GM12865 (cell line): ENCODE data around the gene EPB42.

Source experiments
- DNase-seq: peaks from one replicate; pipeline ENCODE4 v3.0.0; 2010; ENCODE audit warnings: low read depth
- H3K4me3 ChIP-seq: 2 replicates; pipeline ENCODE4 v1.5.1; 2011; ENCODE audit warnings: mild to moderate bottlenecking, low read depth, low read length, control low read depth
- CTCF ChIP-seq: IDR thresholded peaks from 2 replicates; pipeline ENCODE4 v1.5.1; 2011; ENCODE audit warnings: low read length, control low read depth, low read depth, inconsistent platforms; ENCODE audit not compliant: insufficient read depth; ENCODE audit errors: missing control alignments

Gene EPB42

GRCh38 chr15:43221422-43221821, 604 bp upstream of the EPB42 start:
- no peak for DNase-seq
- TF ChIP-seq CTCF = no peak
- H3K4me3 ChIP-seq = no peak overlapping the region

DNA sequence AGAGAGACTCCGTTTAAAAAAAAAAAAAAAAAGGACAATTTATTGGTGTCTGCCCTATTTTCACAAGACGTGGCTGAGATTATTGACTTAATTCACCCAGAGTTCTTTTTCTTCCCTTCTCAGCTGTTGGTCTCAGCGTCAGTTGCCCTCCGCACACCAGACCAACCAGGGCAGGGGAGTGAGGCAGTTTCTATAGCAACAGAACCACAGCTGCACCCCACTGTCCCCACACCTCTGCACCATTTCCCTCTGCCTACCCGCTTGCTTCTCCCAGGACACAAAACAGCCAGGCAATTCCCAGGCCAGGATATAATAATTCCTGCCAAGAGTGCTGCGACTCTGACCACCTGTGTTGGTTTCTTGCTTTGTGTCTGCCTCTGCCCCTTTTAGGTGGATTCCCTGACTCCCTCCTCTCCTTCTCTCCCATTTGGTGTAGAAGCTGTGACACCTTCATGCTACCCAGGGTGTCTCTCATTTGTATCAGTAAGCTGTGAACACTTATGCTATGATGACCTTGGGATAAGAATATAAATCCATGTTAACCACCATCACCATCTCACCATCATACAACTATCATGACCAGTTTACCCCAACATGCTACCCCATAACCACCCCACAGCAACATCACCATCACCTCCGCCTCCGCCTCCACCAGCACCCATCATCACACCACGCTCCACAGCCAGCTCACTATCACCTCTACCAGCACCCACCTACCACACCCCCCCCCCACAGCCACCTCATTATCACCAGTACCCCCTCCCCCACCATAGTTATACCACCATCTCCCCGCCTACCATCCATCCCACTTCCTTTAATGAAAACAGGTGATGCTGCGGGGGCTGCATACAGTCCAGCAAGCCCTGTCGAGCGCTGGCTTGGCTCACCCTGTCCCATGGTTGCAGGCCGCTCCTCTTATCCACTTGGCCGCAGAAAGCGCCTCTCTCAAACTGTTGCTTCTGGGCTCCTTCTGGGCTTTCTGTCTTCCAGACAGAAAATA, 589 bp downstream of the EPB42 start:
- DNase-seq = no peak
- TF ChIP-seq CTCF = no peak
- H3K4me3 ChIP-seq = no peak overlapping the region

- peak; percentile 21 for DNase-seq
- no peak overlapping the region for H3K4me3 ChIP-seq
- TF ChIP-seq CTCF = peak; percentile 26
Observed at GRCh38 chr15:43218908-43219706, 1.7 kb downstream of the EPB42 start.

GRCh38 chr15:43215961-43216360, 4.9 kb downstream of the EPB42 start:
- H3K4me3 ChIP-seq = no peak overlapping the region
- DNase-seq = no peak
- TF ChIP-seq CTCF = no peak

GRCh38 chr15:43214592-43215295, 6.1 kb downstream of the EPB42 start:
- DNase-seq = no peak

DNA sequence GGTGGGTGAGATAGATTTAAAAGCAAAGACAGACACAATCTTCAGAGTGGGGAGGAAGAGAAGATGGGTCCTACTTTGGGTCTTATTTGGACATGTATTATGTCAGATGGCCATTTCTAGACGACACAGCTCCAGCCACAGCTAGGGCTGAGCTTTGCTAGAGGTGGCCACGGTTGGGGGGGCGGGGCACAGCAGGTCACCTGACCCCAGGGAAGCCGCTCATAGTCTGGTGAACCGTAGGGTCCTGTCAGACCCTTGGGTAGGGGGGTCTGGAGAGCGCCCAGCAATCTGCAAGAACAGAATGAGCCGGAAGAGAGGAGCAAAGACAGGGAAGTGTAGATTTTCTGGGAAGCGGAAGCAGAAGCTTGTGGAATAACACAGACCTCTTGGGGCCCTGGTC, 6.6 kb downstream of the EPB42 start:
- no peak for DNase-seq
- H3K4me3 ChIP-seq = no peak overlapping the region
- no peak for TF ChIP-seq CTCF

More at GRCh38 chr15:43214592-43215295, 6.1 kb downstream of the EPB42 start:
- H3K4me3 ChIP-seq = no peak overlapping the region
- TF ChIP-seq CTCF = no peak
